Keratinocyte (primary cell): ENCODE data around the gene NSMCE1.

Experiments
- EZH2 ChIP-seq: IDR thresholded peaks from one replicate; pipeline ENCODE4 v1.6.1; 2012; ENCODE audit warnings: inconsistent platforms, mild to moderate bottlenecking, low read length, moderate library complexity
- TF ChIP-seq, protein P1 (sequence below), 3 experiments: IDR thresholded peaks in 1 of 3; conservative IDR thresholded peaks in 1 of 3; optimal IDR thresholded peaks in 1 of 3; 2 replicates in 2 of 3; 3 replicates in 1 of 3; pipeline versions ENCODE3 to v1.5.1; 2011; ENCODE audit warnings: low read length in 3 of 3, mild to moderate bottlenecking in 3 of 3, moderate library complexity in 2 of 3, control low read depth in 1 of 3, inconsistent platforms in 1 of 3; ENCODE audit not compliant: insufficient read depth in 2 of 3; ENCODE audit errors: extremely low read depth in 1 of 3

DNA sequence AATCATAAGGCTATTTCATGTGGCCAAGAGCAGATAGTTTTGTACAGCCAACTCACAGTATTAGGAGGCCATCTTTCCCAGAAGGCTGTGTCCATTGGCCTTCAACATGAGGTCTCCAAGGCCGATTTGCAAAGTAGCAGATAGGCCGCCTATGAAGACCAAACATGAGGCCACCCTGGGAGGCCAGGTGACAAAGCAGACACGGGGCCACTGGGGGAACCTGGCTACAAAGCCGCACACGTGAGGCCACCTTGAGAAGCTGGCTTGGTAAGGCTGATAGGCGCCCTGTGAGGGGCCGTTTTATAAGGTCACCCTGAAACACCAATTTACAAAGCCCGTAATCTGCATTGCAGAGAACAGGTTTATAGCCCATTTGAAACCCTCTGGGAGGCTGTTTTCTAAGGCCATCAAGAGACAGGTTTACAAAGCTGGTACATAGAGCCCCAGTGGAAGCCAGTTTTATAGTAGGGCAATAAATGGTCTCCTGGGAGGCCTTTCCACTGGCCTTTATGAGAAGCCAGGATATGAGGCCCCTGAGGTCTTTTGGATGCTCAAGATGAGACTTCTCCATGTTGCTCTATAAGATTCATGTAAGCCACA, 60.4 kb downstream of the NSMCE1 start:
- TF ChIP-seq, protein P1, sequence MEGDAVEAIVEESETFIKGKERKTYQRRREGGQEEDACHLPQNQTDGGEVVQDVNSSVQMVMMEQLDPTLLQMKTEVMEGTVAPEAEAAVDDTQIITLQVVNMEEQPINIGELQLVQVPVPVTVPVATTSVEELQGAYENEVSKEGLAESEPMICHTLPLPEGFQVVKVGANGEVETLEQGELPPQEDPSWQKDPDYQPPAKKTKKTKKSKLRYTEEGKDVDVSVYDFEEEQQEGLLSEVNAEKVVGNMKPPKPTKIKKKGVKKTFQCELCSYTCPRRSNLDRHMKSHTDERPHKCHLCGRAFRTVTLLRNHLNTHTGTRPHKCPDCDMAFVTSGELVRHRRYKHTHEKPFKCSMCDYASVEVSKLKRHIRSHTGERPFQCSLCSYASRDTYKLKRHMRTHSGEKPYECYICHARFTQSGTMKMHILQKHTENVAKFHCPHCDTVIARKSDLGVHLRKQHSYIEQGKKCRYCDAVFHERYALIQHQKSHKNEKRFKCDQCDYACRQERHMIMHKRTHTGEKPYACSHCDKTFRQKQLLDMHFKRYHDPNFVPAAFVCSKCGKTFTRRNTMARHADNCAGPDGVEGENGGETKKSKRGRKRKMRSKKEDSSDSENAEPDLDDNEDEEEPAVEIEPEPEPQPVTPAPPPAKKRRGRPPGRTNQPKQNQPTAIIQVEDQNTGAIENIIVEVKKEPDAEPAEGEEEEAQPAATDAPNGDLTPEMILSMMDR (optimal IDR thresholded peaks at IDR 0.05 in 1 of 3, IDR thresholded peaks at IDR 0.05 in 1 of 3, conservative IDR thresholded peaks at IDR 0.05 in 1 of 3; ENCODE audit: extremely low read depth in 1 of 3, insufficient read depth in 2 of 3, low read length in 3 of 3) = no peak
- no peak for TF ChIP-seq EZH2
